Nephron progenitor cell (in vitro differentiated cells): ENCODE results near the gene C16orf92.

Experiments
- DNase-seq: peaks from one replicate; pipeline ENCODE4 v3.0.0; 2021
- H3K27ac Mint-ChIP-seq: 2 replicates; pipeline ENCODE4 v1.8.0; 2021; ENCODE audit warnings: mild to moderate bottlenecking, moderate library complexity, mixed read lengths
- H3K27me3 Mint-ChIP-seq: 2 replicates; pipeline ENCODE4 v1.8.0; 2021; ENCODE audit warnings: mild to moderate bottlenecking, low read depth, mixed read lengths; ENCODE audit not compliant: poor library complexity
- H3K36me3 Mint-ChIP-seq: 2 replicates; pipeline ENCODE4 v1.8.0; 2021; ENCODE audit warnings: low read depth, mixed read lengths
- H3K4me1 Mint-ChIP-seq: 2 replicates; pipeline ENCODE4 v1.8.0; 2021; ENCODE audit warnings: mixed read lengths
- H3K4me3 Mint-ChIP-seq: 2 replicates; pipeline ENCODE4 v1.8.0; 2021; ENCODE audit warnings: mild to moderate bottlenecking, moderate library complexity, mixed read lengths
- H3K9me3 Mint-ChIP-seq: 2 replicates; pipeline ENCODE4 v1.8.0; 2021; ENCODE audit warnings: mild to moderate bottlenecking, moderate library complexity, mixed read lengths
- CTCF ChIP-seq: fragments of 200-600 bp; sonication (generic); IDR thresholded peaks from 2 replicates; pipeline ENCODE4 v1.5.0; 2021; ENCODE audit warnings: antibody characterized with exemption

Gene C16orf92

GRCh38 chr16:30027588-30028437, 4.8 kb downstream of the C16orf92 start:
- Mint-ChIP-seq H3K27me3 (peaks cover 63% of the 10 kb centered on the region), H3K27ac (no peak overlapping the region), H3K4me1 (peaks cover 44% of the 10 kb centered on the region), H3K4me3 (no peak overlapping the region), H3K9me3 (no peaks in the 10 kb centered on the region), H3K36me3 (no peaks in the 10 kb centered on the region)
- DNase-seq, result no peak
- no peak for TF ChIP-seq CTCF

GRCh38 chr16:30028438-30029076, 5.6 kb downstream of the C16orf92 start:
- DNase-seq, result peak; percentile 92
- Mint-ChIP-seq H3K4me1 (peaks cover 44% of the 10 kb centered on the region), H3K27ac (no peak overlapping the region), H3K36me3 (no peaks in the 10 kb centered on the region), H3K9me3 (no peaks in the 10 kb centered on the region), H3K27me3 (peaks cover 66% of the 10 kb centered on the region), H3K4me3 (no peak overlapping the region)
- no peak for TF ChIP-seq CTCF

- H3K4me3 Mint-ChIP-seq, result peak overlapping the region; percentile 70
- H3K9me3 Mint-ChIP-seq, result no peaks in the 10 kb centered on the region
- no peak for DNase-seq
- H3K27ac Mint-ChIP-seq, result no peak overlapping the region
- TF ChIP-seq CTCF, result no peak
- peaks cover 77% of the 10 kb centered on the region for H3K27me3 Mint-ChIP-seq
- H3K36me3 Mint-ChIP-seq, result no peaks in the 10 kb centered on the region
- peaks cover 41% of the 10 kb centered on the region for H3K4me1 Mint-ChIP-seq
Measured at GRCh38 chr16:30030011-30030685, 7.2 kb downstream of the C16orf92 start.

- Mint-ChIP-seq H3K27me3 (peaks cover 79% of the 10 kb centered on the region), H3K4me1 (peaks cover 46% of the 10 kb centered on the region), H3K9me3 (no peaks in the 10 kb centered on the region), H3K4me3 (peak within 1 kb of the TSS; percentile 80), H3K36me3 (no peaks in the 10 kb centered on the region), H3K27ac (no peak within 1 kb of the TSS)
- DNase-seq, result peak; percentile 51
- no peak for TF ChIP-seq CTCF
Measured at GRCh38 chr16:30030841-30031413, 7.9 kb downstream of the C16orf92 start, which contains the start of gene TLCD3B. TSS of gene TLCD3B (minus strand) at chr16:30031271. CDS start at chr16:30030527, 744 bp downstream.

GRCh38 chr16:30031477-30031918, 8.5 kb downstream of the C16orf92 start:
- Mint-ChIP-seq H3K27me3 (peaks cover 84% of the 10 kb centered on the region), H3K9me3 (peaks cover 2% of the 10 kb centered on the region), H3K36me3 (no peaks in the 10 kb centered on the region), H3K27ac (no peak overlapping the region), H3K4me3 (peak overlapping the region; percentile 61), H3K4me1 (peaks cover 45% of the 10 kb centered on the region)
- TF ChIP-seq CTCF, result no peak
- DNase-seq, result no peak
